Small intestine (tissue), 16 donors: ENCODE measurements around the gene PRPS1. TPM values are rescaled to one million over a fixed set of nuclear protein-coding genes. Genes with fewer than 3 reads are reported as not detected.
A peak's percentile ranks its signal among the peaks of the same experiment; 100 is the strongest.

Experiments
- DNase-seq, 2 donors: peaks; one replicate each; pipeline versions ENCODE4 v3.0.0 to v3.0.0-alpha.2; 2013
- FAIRE-seq: peaks from 2 replicates; lab custom pipeline; 2012; peaks lifted over from hg19 to GRCh38; lab: Jason Lieb, UNC
- H3K27ac ChIP-seq, 3 donors: one replicate each; pipeline ENCODE4 v1.5.1; 2013; ENCODE audit warnings: low read length in 2 of 3, mild to moderate bottlenecking in 2 of 3, control low read depth in 1 of 3, inconsistent platforms in 1 of 3, low read depth in 1 of 3, moderate library complexity in 1 of 3
- H3K27me3 ChIP-seq, 3 donors: one replicate each; pipeline ENCODE4 v1.6.1; 2013; ENCODE audit warnings: low read length in 3 of 3, inconsistent platforms in 1 of 3; ENCODE audit not compliant: control insufficient read depth in 3 of 3, insufficient read depth in 3 of 3
- H3K36me3 ChIP-seq, 3 donors: one replicate each; pipeline ENCODE4 v1.6.1; 2013; ENCODE audit warnings: low read length in 3 of 3, inconsistent platforms in 1 of 3, low read depth in 1 of 3, mild to moderate bottlenecking in 1 of 3, moderate library complexity in 1 of 3; ENCODE audit not compliant: control insufficient read depth in 3 of 3, insufficient read depth in 2 of 3
- H3K4me1 ChIP-seq, 3 donors: one replicate each; pipeline ENCODE4 v1.6.1; 2013; ENCODE audit warnings: low read length in 2 of 3, inconsistent platforms in 1 of 3, low read depth in 1 of 3, mild to moderate bottlenecking in 1 of 3, moderate library complexity in 1 of 3; ENCODE audit not compliant: control insufficient read depth in 3 of 3, insufficient read depth in 2 of 3
- H3K4me3 ChIP-seq, 3 donors: one replicate each; pipeline ENCODE4 v1.5.1; 2013; ENCODE audit warnings: low read length in 3 of 3, control low read depth in 1 of 3, inconsistent platforms in 1 of 3, low read depth in 1 of 3, mild to moderate bottlenecking in 1 of 3, moderate library complexity in 1 of 3
- H3K9me3 ChIP-seq, 2 donors: one replicate each; pipeline ENCODE4 v1.6.1; 2013; ENCODE audit warnings: low read depth in 1 of 2, low read length in 1 of 2; ENCODE audit not compliant: control insufficient read depth in 2 of 2, insufficient read depth in 1 of 2
- WGBS, 3 donors: extraction: QIAGEN DNeasy Blood & Tissue Kit; methylation state at CpG; one replicate each; pipeline ENCODE4 v1.1.7; 2013; 5-methylcytosine and 5-hydroxymethylcytosine counted together
- long read RNA-seq, 10 donors: transcript quantifications; one replicate each; lab custom pipeline, GENCODE V29; 2026
- polyA plus RNA-seq, 4 donors: library from polyadenylated mRNA; stranded (reverse) in 3 of 4; unstranded in 1 of 4; fragments of 200-250 nt in 3 of 4; fragments of 120-200 nt in 1 of 4; gene quantifications; one replicate each; pipeline versions ENCODE4 v1.2.1 to v1.2.3, GENCODE V29; 2013
- donor health status: healthy with polysubstance abuse.
- donor health status: control.
- donor health status: control.
- donor health status: Bipolar disorder and iron deficiency.
- donor health status: healthy.

Gene PRPS1
- 10 to 100 TPM in 3 of 4 donors, 1 to 10 TPM in 1; 2.9 to 22.0 (median 15.7) TPM for polyA plus RNA-seq
- long read RNA-seq, donor 1, transcript PRPS1-204 (7 exons, 2,152 nt): major isoform, 15 of 29 reads
- long read RNA-seq, donor 1, partial matches to known transcripts: 8 of 29 reads
- long read RNA-seq, donor 1, other reads (novel, unspliced or antisense): 0 of 29 reads
- long read RNA-seq, donor 2, partial matches to known transcripts: 0 of 5 reads
- long read RNA-seq, donor 2, other reads (novel, unspliced or antisense): 0 of 5 reads
- long read RNA-seq, donor 3, partial matches to known transcripts: 0 of 4 reads
- long read RNA-seq, donor 3, other reads (novel, unspliced or antisense): 0 of 4 reads
- long read RNA-seq, donor 4: 0 reads
- long read RNA-seq, donor 5, partial matches to known transcripts: 0 of 2 reads
- long read RNA-seq, donor 5, other reads (novel, unspliced or antisense): 0 of 2 reads
- long read RNA-seq, donor 6, transcript PRPS1-204 (7 exons, 2,152 nt): major isoform, 10 of 11 reads
- long read RNA-seq, donor 6, partial matches to known transcripts: 0 of 11 reads
- long read RNA-seq, donor 6, other reads (novel, unspliced or antisense): 0 of 11 reads
- long read RNA-seq, donor 7, transcript PRPS1-204 (7 exons, 2,152 nt): major isoform, 14 of 14 reads
- long read RNA-seq, donor 7, partial matches to known transcripts: 0 of 14 reads
- long read RNA-seq, donor 7, other reads (novel, unspliced or antisense): 0 of 14 reads
- long read RNA-seq, donor 8, partial matches to known transcripts: 0 of 4 reads
- long read RNA-seq, donor 8, other reads (novel, unspliced or antisense): 0 of 4 reads
- long read RNA-seq, donor 9, partial matches to known transcripts: 0 of 4 reads
- long read RNA-seq, donor 9, other reads (novel, unspliced or antisense): 0 of 4 reads
- long read RNA-seq, donor 10, transcript PRPS1-204 (7 exons, 2,152 nt): major isoform, 7 of 10 reads
- long read RNA-seq, donor 10, partial matches to known transcripts: 0 of 10 reads
- long read RNA-seq, donor 10, other reads (novel, unspliced or antisense): 0 of 10 reads

DNA sequence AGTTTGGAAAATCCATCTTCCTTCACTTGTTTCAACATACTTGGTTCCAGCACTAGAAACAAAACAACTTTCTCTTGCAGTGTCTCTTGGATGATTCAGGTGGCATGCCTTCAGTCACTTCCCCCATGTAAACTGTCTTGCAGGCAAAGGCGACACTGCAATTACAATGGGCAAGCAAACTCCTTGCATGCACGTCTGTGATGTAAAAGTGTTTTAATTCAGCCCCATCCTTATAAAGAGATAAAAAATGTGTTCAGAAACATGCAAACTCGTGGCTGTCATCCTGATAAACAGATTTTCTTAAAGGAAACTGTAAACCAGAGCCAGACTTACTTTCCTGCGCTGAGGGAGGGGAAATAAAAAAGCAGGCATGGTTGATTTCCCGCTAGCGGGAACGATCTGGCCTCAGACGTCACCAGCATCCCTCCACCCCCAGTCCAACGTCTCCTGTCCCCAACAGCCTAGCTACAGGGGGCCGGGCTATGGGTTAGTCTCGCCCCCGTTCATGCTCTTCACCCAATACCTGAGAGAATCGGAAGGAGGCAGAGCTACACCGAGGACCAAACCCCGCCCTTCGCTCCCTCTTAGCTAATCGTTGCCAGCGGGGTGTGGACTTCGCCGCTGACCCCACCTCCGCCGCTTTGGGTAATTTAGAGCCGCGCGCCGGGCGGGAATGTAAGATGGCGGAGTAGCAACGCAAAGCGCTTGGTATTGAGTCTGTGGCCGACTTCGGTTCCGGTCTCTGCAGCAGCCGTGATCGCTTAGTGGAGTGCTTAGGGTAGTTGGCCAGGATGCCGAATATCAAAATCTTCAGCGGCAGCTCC lies at the start of gene PRPS1:
Gene PRPS1 (plus strand): TSS at position 673 of the 824 bp plus-strand sequence. CDS start 119 bp downstream, at position 792.
- Histone ChIP-seq H3K27me3 (peaks cover 0 to 2% (median 0%) of the 10 kb centered on the region in 3 donors), H3K4me3 (peak within 1 kb of the TSS; percentile 39 to 72 (median 53)), H3K4me1 (peaks cover 0 to 4% (median 0%) of the 10 kb centered on the region in 3 donors), H3K27ac (peak within 1 kb of the TSS in 2 of 3 donors; percentile 68 to 76), H3K36me3 (no peaks in the 10 kb centered on the region), H3K9me3 (no peaks in the 10 kb centered on the region)
- peak; percentile 91 to 93 for DNase-seq
- WGBS, 3 donors: 0 to 45% (median 11%) methylated on average over 37 of the region's 37 CpGs
- peak; percentile 82 for FAIRE-seq

GRCh38 chrX:107579956-107580355 lies 48.4 kb upstream of the PRPS1 start:
- H3K4me1 ChIP-seq: no peaks in the 10 kb centered on the region
- FAIRE-seq: no peak

GRCh38 chrX:107581923-107582322 lies 46.4 kb upstream of the PRPS1 start:
- H3K4me3 ChIP-seq: no peak overlapping the region
- H3K4me1 ChIP-seq: no peaks in the 10 kb centered on the region
- no peaks in the 10 kb centered on the region for H3K27me3 ChIP-seq
- no peak for DNase-seq
- H3K36me3 ChIP-seq: no peaks in the 10 kb centered on the region
- WGBS, 3 donors: 87 to 95% (median 95%) methylated on average over 4 of the region's 4 CpGs
- no peak overlapping the region for H3K27ac ChIP-seq
- no peaks in the 10 kb centered on the region for H3K9me3 ChIP-seq
- FAIRE-seq: no peak

More at GRCh38 chrX:107579956-107580355, 48.4 kb upstream of the PRPS1 start:
- H3K27ac ChIP-seq: no peak overlapping the region
- H3K27me3 ChIP-seq: no peaks in the 10 kb centered on the region
- H3K4me3 ChIP-seq: no peak overlapping the region
- DNase-seq: no peak
- 58 to 78% (median 67%) methylated on average over 3 of the region's 3 CpGs for whole genome bisulfite sequencing, 3 donors
- H3K36me3 ChIP-seq: no peaks in the 10 kb centered on the region
- H3K9me3 ChIP-seq: no peaks in the 10 kb centered on the region

GRCh38 chrX:107589243-107589642 lies 39.1 kb upstream of the PRPS1 start:
- H3K27ac ChIP-seq: no peak overlapping the region
- WGBS, 3 donors: 93 to 98% (median 94%) methylated on average over 6 of the region's 6 CpGs
- no peak for DNase-seq
- no peak overlapping the region for H3K4me3 ChIP-seq
- H3K4me1 ChIP-seq: no peaks in the 10 kb centered on the region
- no peaks in the 10 kb centered on the region for H3K36me3 ChIP-seq
- FAIRE-seq: no peak
- H3K9me3 ChIP-seq: no peaks in the 10 kb centered on the region
- H3K27me3 ChIP-seq: no peaks in the 10 kb centered on the region

DNA sequence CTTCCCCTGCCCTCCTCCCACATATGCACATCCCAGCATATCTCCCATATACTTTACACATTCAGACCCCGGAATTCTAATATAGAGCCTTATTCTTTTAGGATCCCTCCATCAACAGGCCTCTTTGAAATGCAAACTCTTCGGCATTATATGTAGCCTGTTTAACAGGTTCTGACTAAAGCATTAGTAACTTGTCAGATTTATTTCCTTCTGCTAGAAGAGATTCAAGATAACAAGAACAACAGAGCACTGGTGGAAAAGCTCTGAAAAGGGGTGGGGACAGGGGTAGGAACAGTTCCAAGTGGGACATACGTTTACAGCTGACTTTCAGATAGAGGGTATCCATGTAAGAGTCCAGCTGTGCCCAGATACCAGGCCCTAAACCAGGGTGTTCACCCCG lies 31.7 kb upstream of the PRPS1 start:
- DNase-seq: no peak
- Histone ChIP-seq H3K27ac (no peak overlapping the region), H3K4me1 (no peaks in the 10 kb centered on the region), H3K4me3 (no peak overlapping the region), H3K9me3 (no peaks in the 10 kb centered on the region), H3K36me3 (no peaks in the 10 kb centered on the region), H3K27me3 (no peaks in the 10 kb centered on the region)
- 20 to 53% (median 36%) methylated on average over 4 of the region's 4 CpGs for WGBS, 3 donors
- FAIRE-seq: no peak

DNA sequence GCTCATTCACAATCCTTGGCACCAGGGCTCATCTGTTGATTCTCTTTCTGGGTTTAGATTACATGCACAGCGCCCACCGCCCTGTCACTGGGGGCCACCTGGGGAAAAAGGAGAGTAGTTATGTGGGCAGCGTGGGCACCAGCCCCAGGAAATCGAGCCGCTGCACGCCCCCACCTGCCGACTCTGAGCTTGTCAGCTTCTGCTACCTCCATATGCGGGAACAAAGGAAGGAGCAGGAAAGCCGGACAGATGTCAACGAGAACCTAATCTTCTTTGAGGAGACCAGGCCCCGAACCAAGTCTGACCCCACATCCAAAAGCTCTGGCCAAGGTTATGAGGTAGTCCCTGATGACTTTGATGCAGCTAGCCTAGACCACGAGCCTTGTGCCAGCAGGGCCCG lies 31.0 kb upstream of the PRPS1 start:
- WGBS, 3 donors: 88 to 91% (median 89%) methylated on average over 10 to 13 of the region's 13 CpGs
- H3K27ac ChIP-seq: no peak overlapping the region
- no peaks in the 10 kb centered on the region for H3K36me3 ChIP-seq
- no peaks in the 10 kb centered on the region for H3K9me3 ChIP-seq
- no peaks in the 10 kb centered on the region for H3K27me3 ChIP-seq
- no peaks in the 10 kb centered on the region for H3K4me1 ChIP-seq
- DNase-seq (no peak), FAIRE-seq (no peak)
- H3K4me3 ChIP-seq: no peak overlapping the region

DNA sequence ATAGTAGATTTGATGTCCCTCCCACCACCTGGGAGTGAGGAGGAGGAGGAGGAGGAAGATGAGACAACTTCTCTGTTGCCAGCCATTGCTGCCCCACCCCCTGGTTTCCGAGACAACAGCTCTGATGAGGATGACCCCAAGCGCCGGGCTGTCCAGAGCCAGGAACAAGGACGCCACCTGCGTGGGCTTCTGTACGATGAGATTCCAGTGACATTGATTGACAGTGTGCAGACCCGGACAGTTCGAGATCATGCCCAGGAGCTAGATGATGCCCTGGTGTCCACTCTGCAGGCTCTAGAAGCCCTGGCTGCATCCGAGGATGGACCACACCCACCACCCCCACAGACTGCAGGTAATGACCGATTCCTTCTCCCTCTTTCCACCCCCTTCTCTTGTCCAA lies 30.5 kb upstream of the PRPS1 start:
- Histone ChIP-seq H3K4me3 (no peak overlapping the region), H3K27ac (no peak overlapping the region), H3K4me1 (peaks cover 0 to 5% (median 0%) of the 10 kb centered on the region in 3 donors), H3K36me3 (no peaks in the 10 kb centered on the region), H3K9me3 (no peaks in the 10 kb centered on the region), H3K27me3 (no peaks in the 10 kb centered on the region)
- WGBS, 3 donors: 89 to 92% (median 92%) methylated on average over 10 of the region's 10 CpGs
- DNase-seq: no peak
- no peak for FAIRE-seq
